GM23338 (cell line): ENCODE measurements around the gene TIMM17A.

Experiments used
- CREB1 ChIP-seq: fragments of 250-450 bp; sonication (Bioruptor Pico); IDR thresholded peaks from 2 replicates; pipeline ENCODE4 v1.5.0; 2020; ENCODE audit warnings: low read depth, mild to moderate bottlenecking, moderate library complexity
- EZH2 ChIP-seq: fragments of 200-600 bp; sonication (generic); IDR thresholded peaks from one replicate; pipeline ENCODE4 v1.8.0; 2017; ENCODE audit warnings: antibody characterized with exemption, mild to moderate bottlenecking, low read depth; ENCODE audit not compliant: unreplicated experiment
- EZH2phosphoT487 ChIP-seq: fragments of 200-600 bp; sonication (generic); IDR thresholded peaks from one replicate; pipeline ENCODE4 v1.8.1; 2018; ENCODE audit warnings: antibody characterized with exemption; ENCODE audit not compliant: unreplicated experiment
- JUNB ChIP-seq: IDR thresholded peaks from one replicate; pipeline ENCODE4 v1.6.1; 2016; ENCODE audit warnings: antibody characterized with exemption; ENCODE audit not compliant: unreplicated experiment
- POLR2AphosphoS5 ChIP-seq: IDR thresholded peaks from 2 replicates; pipeline ENCODE4 v1.6.1; 2016; ENCODE audit warnings: antibody characterized with exemption, low read depth
- ZNF331 ChIP-seq: fragments of 250-450 bp; sonication (Bioruptor Pico); IDR thresholded peaks from 2 replicates; pipeline ENCODE4 v1.5.0; 2020; ENCODE audit warnings: low read depth, mild to moderate bottlenecking, moderate library complexity
- TF ChIP-seq, protein P1 (sequence below): IDR thresholded peaks from one replicate; pipeline ENCODE4 v1.6.1; 2018; ENCODE audit warnings: antibody characterized with exemption; ENCODE audit not compliant: unreplicated experiment
- TF ChIP-seq, protein P2 (sequence below), 2 experiments: fragments of 200-600 bp in 1 of 2; sonication (generic) in 1 of 2; conservative IDR thresholded peaks; 2 replicates each; pipeline versions ENCODE4 v1.5.1 to v1.6.1; 2016 to 2017; ENCODE audit warnings: antibody characterized with exemption in 2 of 2, low read depth in 2 of 2, mild to moderate bottlenecking in 2 of 2, moderate library complexity in 1 of 2
- TF ChIP-seq, protein P3 (sequence below): IDR thresholded peaks from 2 replicates; pipeline ENCODE4 v1.6.1; 2016; ENCODE audit warnings: antibody characterized with exemption

DNA sequence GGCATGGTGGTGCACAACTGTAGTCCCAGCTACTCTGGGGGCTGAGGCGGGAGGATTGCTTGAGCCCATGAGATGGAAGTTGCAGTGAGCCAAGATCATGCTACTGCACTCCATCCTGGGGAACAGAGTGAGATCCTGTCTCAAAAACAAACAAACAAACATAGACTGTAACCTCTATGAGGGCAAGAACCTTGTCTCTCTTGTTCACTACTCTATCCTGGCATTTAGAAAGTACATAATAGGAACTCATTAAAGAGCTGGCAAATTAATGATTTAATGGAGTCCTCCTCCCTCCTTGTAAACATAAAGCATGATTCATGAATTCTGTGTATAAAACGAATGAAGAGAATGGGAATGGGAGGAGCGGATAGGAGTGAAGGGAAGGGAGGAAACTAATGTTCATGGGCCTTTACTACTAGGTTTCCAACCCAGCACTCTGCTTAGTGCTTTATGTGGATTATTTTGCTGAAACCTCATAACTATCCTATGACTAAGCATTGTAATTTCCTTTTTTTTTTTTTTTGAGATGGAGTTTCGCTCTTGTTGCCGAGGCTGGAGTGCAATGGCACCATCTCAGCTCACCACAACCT lies 17.6 kb upstream of the TIMM17A start:
- TF ChIP-seq EZH2 (no peak), CREB1 (CRISPR knock-in tag) (no peak), EZH2phosphoT487 (no peak), JUNB (no peak), POLR2AphosphoS5 (no peak), ZNF331 (CRISPR knock-in tag) (no peak)
- TF ChIP-seq, protein P1, sequence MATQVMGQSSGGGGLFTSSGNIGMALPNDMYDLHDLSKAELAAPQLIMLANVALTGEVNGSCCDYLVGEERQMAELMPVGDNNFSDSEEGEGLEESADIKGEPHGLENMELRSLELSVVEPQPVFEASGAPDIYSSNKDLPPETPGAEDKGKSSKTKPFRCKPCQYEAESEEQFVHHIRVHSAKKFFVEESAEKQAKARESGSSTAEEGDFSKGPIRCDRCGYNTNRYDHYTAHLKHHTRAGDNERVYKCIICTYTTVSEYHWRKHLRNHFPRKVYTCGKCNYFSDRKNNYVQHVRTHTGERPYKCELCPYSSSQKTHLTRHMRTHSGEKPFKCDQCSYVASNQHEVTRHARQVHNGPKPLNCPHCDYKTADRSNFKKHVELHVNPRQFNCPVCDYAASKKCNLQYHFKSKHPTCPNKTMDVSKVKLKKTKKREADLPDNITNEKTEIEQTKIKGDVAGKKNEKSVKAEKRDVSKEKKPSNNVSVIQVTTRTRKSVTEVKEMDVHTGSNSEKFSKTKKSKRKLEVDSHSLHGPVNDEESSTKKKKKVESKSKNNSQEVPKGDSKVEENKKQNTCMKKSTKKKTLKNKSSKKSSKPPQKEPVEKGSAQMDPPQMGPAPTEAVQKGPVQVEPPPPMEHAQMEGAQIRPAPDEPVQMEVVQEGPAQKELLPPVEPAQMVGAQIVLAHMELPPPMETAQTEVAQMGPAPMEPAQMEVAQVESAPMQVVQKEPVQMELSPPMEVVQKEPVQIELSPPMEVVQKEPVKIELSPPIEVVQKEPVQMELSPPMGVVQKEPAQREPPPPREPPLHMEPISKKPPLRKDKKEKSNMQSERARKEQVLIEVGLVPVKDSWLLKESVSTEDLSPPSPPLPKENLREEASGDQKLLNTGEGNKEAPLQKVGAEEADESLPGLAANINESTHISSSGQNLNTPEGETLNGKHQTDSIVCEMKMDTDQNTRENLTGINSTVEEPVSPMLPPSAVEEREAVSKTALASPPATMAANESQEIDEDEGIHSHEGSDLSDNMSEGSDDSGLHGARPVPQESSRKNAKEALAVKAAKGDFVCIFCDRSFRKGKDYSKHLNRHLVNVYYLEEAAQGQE, result no peak
- TF ChIP-seq, protein P2, sequence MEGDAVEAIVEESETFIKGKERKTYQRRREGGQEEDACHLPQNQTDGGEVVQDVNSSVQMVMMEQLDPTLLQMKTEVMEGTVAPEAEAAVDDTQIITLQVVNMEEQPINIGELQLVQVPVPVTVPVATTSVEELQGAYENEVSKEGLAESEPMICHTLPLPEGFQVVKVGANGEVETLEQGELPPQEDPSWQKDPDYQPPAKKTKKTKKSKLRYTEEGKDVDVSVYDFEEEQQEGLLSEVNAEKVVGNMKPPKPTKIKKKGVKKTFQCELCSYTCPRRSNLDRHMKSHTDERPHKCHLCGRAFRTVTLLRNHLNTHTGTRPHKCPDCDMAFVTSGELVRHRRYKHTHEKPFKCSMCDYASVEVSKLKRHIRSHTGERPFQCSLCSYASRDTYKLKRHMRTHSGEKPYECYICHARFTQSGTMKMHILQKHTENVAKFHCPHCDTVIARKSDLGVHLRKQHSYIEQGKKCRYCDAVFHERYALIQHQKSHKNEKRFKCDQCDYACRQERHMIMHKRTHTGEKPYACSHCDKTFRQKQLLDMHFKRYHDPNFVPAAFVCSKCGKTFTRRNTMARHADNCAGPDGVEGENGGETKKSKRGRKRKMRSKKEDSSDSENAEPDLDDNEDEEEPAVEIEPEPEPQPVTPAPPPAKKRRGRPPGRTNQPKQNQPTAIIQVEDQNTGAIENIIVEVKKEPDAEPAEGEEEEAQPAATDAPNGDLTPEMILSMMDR (conservative IDR thresholded peaks at IDR 0.05; ENCODE audit: low read depth in 2 of 2), result no peak
- TF ChIP-seq, protein P3, sequence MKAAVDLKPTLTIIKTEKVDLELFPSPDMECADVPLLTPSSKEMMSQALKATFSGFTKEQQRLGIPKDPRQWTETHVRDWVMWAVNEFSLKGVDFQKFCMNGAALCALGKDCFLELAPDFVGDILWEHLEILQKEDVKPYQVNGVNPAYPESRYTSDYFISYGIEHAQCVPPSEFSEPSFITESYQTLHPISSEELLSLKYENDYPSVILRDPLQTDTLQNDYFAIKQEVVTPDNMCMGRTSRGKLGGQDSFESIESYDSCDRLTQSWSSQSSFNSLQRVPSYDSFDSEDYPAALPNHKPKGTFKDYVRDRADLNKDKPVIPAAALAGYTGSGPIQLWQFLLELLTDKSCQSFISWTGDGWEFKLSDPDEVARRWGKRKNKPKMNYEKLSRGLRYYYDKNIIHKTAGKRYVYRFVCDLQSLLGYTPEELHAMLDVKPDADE, result no peak
